T follicular helper cell (primary cell): Measurements from ENCODE around the gene ADCK2.
"Not testable (repeated sequence)": the region's sequence is repeated elsewhere in the genome, so short reads cannot be mapped to it uniquely, and the experiment has no call there.

Source experiments
- DNase-seq: peaks from one replicate; pipeline ENCODE4 v3.0.0-alpha.2; 2020; ENCODE audit warnings: low read depth

ADCK2 gene

GRCh38 chr7:140738280-140738679, 65.5 kb downstream of the ADCK2 start:
- no peak for DNase-seq

- not testable (repeated sequence) for DNase-seq
Measured at GRCh38 chr7:140743255-140743654, 70.5 kb downstream of the ADCK2 start.

GRCh38 chr7:140744005-140744404, 71.3 kb downstream of the ADCK2 start:
- DNase-seq: no peak
